SH-SY5Y (cell line): Measurements from ENCODE around the gene TTC38.

Source experiments
- GATA2 ChIP-seq: IDR thresholded peaks from 2 replicates; pipeline ENCODE4 v1.6.1; 2011; ENCODE audit warnings: mild to moderate bottlenecking, low read depth, low read length
- GATA3 ChIP-seq: IDR thresholded peaks from 2 replicates; pipeline ENCODE4 v1.6.1; 2011; ENCODE audit warnings: low read depth, mild to moderate bottlenecking, low read length, moderate library complexity

Gene TTC38

DNA sequence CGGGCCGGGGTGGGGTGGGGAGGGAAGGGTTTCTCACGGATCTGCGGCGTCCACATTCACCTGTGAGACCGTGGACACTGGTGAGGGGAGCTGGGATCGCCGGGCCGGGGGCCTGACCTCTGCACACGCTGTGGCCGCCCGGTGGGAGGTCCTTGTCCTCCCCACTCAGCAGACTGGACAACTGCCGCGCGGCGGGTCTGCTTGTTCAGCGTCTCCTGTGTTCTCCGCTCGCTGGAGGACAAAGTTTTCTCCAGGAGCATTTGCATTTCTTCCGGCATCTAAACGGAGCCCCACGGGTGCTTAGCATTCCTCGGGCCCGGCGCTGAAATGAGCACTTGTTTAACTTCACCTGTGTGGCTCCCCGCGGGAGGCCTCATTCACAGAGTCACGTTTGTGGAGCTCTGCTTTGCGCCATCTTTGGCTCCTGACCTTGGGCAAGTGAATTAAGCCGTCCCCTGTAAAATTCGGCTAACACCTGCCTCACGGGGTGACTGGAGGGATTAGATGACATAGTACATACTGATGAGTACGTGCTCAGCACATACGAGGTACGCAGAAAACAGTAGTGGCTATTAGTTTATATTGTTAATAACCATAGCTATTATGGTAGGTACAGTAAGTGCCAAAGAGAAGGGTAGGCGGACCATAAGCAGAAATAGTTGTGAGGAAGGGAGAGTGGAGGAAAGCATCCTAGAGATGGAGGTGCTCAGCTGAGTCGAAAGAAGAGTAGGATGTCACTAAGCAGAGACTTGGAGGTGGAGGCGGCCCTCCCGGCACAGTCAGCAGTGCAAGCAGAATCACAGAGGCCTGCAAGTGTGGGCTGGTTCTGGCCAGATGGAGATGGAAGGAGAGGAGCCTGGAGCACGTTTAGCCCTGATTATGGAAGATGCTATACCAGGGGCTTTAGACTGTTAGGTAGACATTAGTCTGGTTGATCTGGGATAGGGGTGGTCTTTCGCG is 68.6 kb downstream of the TTC38 start:
- TF ChIP-seq GATA2 (no peak), GATA3 (no peak)

- TF ChIP-seq GATA3 (no peak), GATA2 (no peak)
Observed at GRCh38 chr22:46337870-46338269, 70.1 kb downstream of the TTC38 start.

DNA sequence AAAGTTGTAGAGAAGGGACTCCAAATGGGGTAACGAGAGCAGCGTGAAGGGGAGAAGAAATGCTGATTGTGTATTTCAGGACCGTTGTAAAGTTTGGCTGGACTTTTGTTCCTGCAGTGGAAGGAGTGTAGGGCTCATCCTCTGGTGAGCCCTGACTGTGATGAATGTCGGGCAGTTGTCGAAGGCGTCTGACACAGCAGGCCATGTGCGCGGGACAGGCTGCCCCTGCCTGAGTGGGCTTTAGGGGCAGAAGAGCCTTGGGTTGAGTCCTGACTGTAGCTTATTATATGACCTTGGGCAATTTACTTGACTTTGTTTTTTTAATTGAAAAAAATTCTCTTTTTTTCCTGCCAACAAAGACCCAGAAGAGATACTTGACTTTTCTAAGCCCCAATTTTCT is 70.8 kb downstream of the TTC38 start:
- TF ChIP-seq GATA2 (no peak), GATA3 (no peak)

DNA sequence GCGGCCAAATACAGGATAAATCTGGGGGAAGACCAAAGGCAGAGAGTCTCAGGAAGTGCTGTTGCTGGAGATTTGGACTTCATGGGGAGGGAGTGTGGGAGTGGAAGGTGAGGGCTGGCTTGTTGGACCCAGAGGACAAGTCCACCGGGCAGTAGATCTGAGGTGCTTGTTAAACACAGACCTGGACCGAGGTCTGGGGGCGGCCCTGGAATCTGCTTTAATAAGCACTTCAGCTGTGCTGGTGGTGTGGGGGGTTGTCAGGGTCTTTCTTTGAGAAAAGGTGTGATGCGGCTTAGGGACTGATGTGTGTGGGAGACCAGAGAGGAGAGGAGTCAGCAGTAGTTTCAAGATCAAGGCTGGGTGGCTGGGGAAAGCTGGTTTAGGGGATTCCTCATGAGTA is 72.1 kb downstream of the TTC38 start:
- TF ChIP-seq GATA2 (no peak), GATA3 (no peak)

DNA sequence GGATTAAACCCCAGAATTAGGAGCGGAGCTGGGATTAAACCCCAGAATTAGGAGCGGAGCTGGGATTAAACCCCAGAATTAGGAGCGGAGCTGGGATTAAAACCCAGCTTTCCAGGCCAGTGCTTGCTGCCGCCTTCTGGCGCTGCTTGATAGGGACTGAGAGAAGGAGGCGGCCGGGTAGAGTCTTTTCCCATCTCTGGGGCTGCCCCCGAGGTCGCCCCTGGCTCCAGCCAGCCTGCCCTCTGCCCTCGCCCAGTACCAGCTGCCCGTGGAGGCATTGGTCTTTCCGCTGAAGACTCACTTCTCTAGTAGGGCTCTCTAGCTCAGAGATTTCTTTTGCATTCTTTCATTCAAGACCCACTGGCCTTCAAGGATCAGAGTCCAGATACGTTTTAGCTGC is 72.9 kb downstream of the TTC38 start:
- TF ChIP-seq GATA3 (no peak), GATA2 (no peak)
